ENCODE data around the gene ZNF618. TPM values are rescaled to one million over a fixed set of nuclear protein-coding genes. Genes with fewer than 3 reads are reported as not detected.

Gene ZNF618
- total RNA-seq, 1 experiment from 2014 or later = 1.2 TPM

GRCh38 chr9:113951032-113951372 is 74.9 kb downstream of the ZNF618 start:
- no peaks in the 10 kb centered on the region for H3K36me3 Mint-ChIP-seq (ENCODE audit: insufficient read depth, unreplicated experiment)
- ChIA-PET POLR2A (no interaction called here), CTCF (no interaction called here)

GRCh38 chr9:113952676-113953075 is 76.6 kb downstream of the ZNF618 start:
- Mint-ChIP-seq H3K27ac (ENCODE audit: unreplicated experiment) (no peak overlapping the region), H3K4me3 (ENCODE audit: unreplicated experiment) (no peak overlapping the region), H3K4me1 (ENCODE audit: low read depth, unreplicated experiment) (no peaks in the 10 kb centered on the region), H3K9me3 (ENCODE audit: unreplicated experiment) (no peaks in the 10 kb centered on the region), H3K27me3 (ENCODE audit: insufficient read depth, unreplicated experiment) (no peaks in the 10 kb centered on the region), H3K36me3 (ENCODE audit: insufficient read depth, unreplicated experiment) (no peaks in the 10 kb centered on the region)
- ChIA-PET CTCF (no interaction called here), POLR2A (interaction anchor here (0.6 kb wide), 1 partner anchor 135 kb away, joined by 4 read pairs; no protein-coding TSS in a partner anchor)
- Histone ChIP-seq H3K9me3 (no peaks in the 10 kb centered on the region), H3K27me3 (replicated peaks; ENCODE audit: control insufficient read depth, insufficient read depth, low read length) (no peaks in the 10 kb centered on the region), H3K4me3 (ENCODE audit: low read depth, low read length) (no peak overlapping the region), H3K4me1 (peaks cover 4% of the 10 kb centered on the region; the same call in 1 of the 2 replicates), H3K36me3 (ENCODE audit: control insufficient read depth, insufficient read depth, low read length) (no peaks in the 10 kb centered on the region)
- intact Hi-C loops (cut with micrococcal nuclease; ENCODE audit: unreplicated experiment) = no loop called here
- TF ChIP-seq CTCF (IDR thresholded peaks at IDR 0.05; ENCODE audit: insufficient read depth in 1 of 2, low read depth in 1 of 2, low read length in 1 of 2, severe bottlenecking in 1 of 2, unreplicated experiment in 1 of 2) = no peak
- no TSS peak for BruUV-seq (replicated peaks)
- no peak for DNase-seq

More at GRCh38 chr9:113951032-113951372, 74.9 kb downstream of the ZNF618 start:
- H3K27me3 Mint-ChIP-seq (ENCODE audit: insufficient read depth, unreplicated experiment) = no peaks in the 10 kb centered on the region
- no peak for TF ChIP-seq CTCF (IDR thresholded peaks at IDR 0.05; ENCODE audit: insufficient read depth in 1 of 2, low read depth in 1 of 2, low read length in 1 of 2, severe bottlenecking in 1 of 2, unreplicated experiment in 1 of 2)
- intact Hi-C loops (cut with micrococcal nuclease; ENCODE audit: unreplicated experiment) = no loop called here
- H3K9me3 Mint-ChIP-seq (ENCODE audit: unreplicated experiment) = no peaks in the 10 kb centered on the region
- BruUV-seq (replicated peaks) = no TSS peak
- H3K4me1 Mint-ChIP-seq (ENCODE audit: low read depth, unreplicated experiment) = no peaks in the 10 kb centered on the region
- Histone ChIP-seq H3K4me1 (no peaks in the 10 kb centered on the region), H3K4me3 (ENCODE audit: low read depth, low read length) (no peak overlapping the region), H3K27me3 (replicated peaks; ENCODE audit: control insufficient read depth, insufficient read depth, low read length) (no peaks in the 10 kb centered on the region), H3K36me3 (ENCODE audit: control insufficient read depth, insufficient read depth, low read length) (no peaks in the 10 kb centered on the region), H3K9me3 (no peaks in the 10 kb centered on the region)
- no peak overlapping the region for H3K27ac Mint-ChIP-seq (ENCODE audit: unreplicated experiment)
- DNase-seq = no peak
- H3K4me3 Mint-ChIP-seq (ENCODE audit: unreplicated experiment) = no peak overlapping the region

- Mint-ChIP-seq H3K4me3 (ENCODE audit: unreplicated experiment) (no peak overlapping the region), H3K27ac (ENCODE audit: unreplicated experiment) (no peak overlapping the region), H3K27me3 (ENCODE audit: insufficient read depth, unreplicated experiment) (no peaks in the 10 kb centered on the region), H3K36me3 (ENCODE audit: insufficient read depth, unreplicated experiment) (no peaks in the 10 kb centered on the region), H3K9me3 (ENCODE audit: unreplicated experiment) (no peaks in the 10 kb centered on the region), H3K4me1 (ENCODE audit: low read depth, unreplicated experiment) (no peaks in the 10 kb centered on the region)
- BruUV-seq (replicated peaks) = no TSS peak
- POLR2A ChIA-PET = no interaction called here
- no peak for DNase-seq
- no peak for TF ChIP-seq CTCF (IDR thresholded peaks at IDR 0.05; ENCODE audit: insufficient read depth in 1 of 2, low read depth in 1 of 2, low read length in 1 of 2, severe bottlenecking in 1 of 2, unreplicated experiment in 1 of 2)
- Histone ChIP-seq H3K27me3 (replicated peaks; ENCODE audit: control insufficient read depth, insufficient read depth, low read length) (no peaks in the 10 kb centered on the region), H3K9me3 (no peaks in the 10 kb centered on the region), H3K4me1 (peaks cover 9% of the 10 kb centered on the region; the same call in 1 of the 2 replicates), H3K36me3 (ENCODE audit: control insufficient read depth, insufficient read depth, low read length) (no peaks in the 10 kb centered on the region), H3K4me3 (ENCODE audit: low read depth, low read length) (no peak overlapping the region)
- CTCF ChIA-PET = no interaction called here
- intact Hi-C loops (cut with micrococcal nuclease; ENCODE audit: unreplicated experiment) = no loop called here
Measured at GRCh38 chr9:113953531-113953930, 77.4 kb downstream of the ZNF618 start.
